H9 (cell line): ENCODE results near the gene USP34. TPM values are rescaled to one million over a fixed set of nuclear protein-coding genes. Genes with fewer than 3 reads are reported as not detected.

Source experiments
- DNase-seq: peaks from one replicate; pipeline ENCODE4 v3.0.0-alpha.2; 2017
- H2AFZ ChIP-seq: one replicate; pipeline ENCODE4 v1.6.1; 2013; ENCODE audit warnings: mild to moderate bottlenecking, low read length, control low read depth, moderate library complexity
- H2AK5ac ChIP-seq: 2 replicates; pipeline ENCODE4 v1.6.1; 2013; ENCODE audit warnings: low read length, control low read depth, mixed read lengths; ENCODE audit not compliant: insufficient read length
- H2BK120ac ChIP-seq: one replicate; pipeline ENCODE4 v1.6.1; 2013; ENCODE audit warnings: low read depth, mild to moderate bottlenecking, low read length, control low read depth, inconsistent platforms; ENCODE audit not compliant: poor library complexity, severe bottlenecking
- H2BK12ac ChIP-seq: 2 replicates; pipeline ENCODE4 v1.6.1; 2013; ENCODE audit warnings: low read length, control low read depth, mixed read lengths, low read depth; ENCODE audit not compliant: insufficient read length
- H2BK15ac ChIP-seq: 2 replicates; pipeline ENCODE4 v1.6.1; 2013; ENCODE audit warnings: low read depth, low read length, control low read depth
- H2BK20ac ChIP-seq: one replicate; pipeline ENCODE4 v1.6.1; 2013; ENCODE audit warnings: low read depth, mild to moderate bottlenecking, low read length, control low read depth, inconsistent platforms; ENCODE audit not compliant: poor library complexity, severe bottlenecking
- H2BK5ac ChIP-seq: 2 replicates; pipeline ENCODE4 v1.6.1; 2013; ENCODE audit warnings: low read length, control low read depth, mixed read lengths; ENCODE audit not compliant: insufficient read length
- H3K14ac ChIP-seq: 2 replicates; pipeline ENCODE4 v1.6.1; 2013; ENCODE audit warnings: low read length, control low read depth; ENCODE audit not compliant: insufficient read depth
- H3K18ac ChIP-seq: 2 replicates; pipeline ENCODE4 v1.6.1; 2013; ENCODE audit warnings: low read depth, mild to moderate bottlenecking, mixed read lengths, low read length, control low read depth; ENCODE audit not compliant: insufficient read length
- H3K23ac ChIP-seq: 2 replicates; pipeline ENCODE4 v1.6.1; 2013; ENCODE audit warnings: low read length, control low read depth, mixed read lengths, low read depth; ENCODE audit not compliant: insufficient read length
- H3K23me2 ChIP-seq: 2 replicates; pipeline ENCODE4 v1.6.1; 2013; ENCODE audit warnings: low read depth, mild to moderate bottlenecking, mixed read lengths, low read length, control low read depth; ENCODE audit not compliant: insufficient read length, poor library complexity, severe bottlenecking
- H3K27ac ChIP-seq: 2 replicates; pipeline ENCODE4 v1.5.1; 2013; ENCODE audit warnings: low read length, control low read depth, mixed read lengths, low read depth; ENCODE audit not compliant: insufficient read length
- H3K27me3 ChIP-seq: 2 replicates; pipeline ENCODE4 v1.6.1; 2013; ENCODE audit warnings: low read length, control low read depth, inconsistent platforms; ENCODE audit not compliant: insufficient read depth
- H3K4ac ChIP-seq: 2 replicates; pipeline ENCODE4 v1.6.1; 2013; ENCODE audit warnings: low read depth, mild to moderate bottlenecking, control low read depth, inconsistent platforms, low read length, moderate library complexity
- H3K4me1 ChIP-seq: 2 replicates; pipeline ENCODE4 v1.6.1; 2013; ENCODE audit warnings: low read length, control low read depth, inconsistent platforms; ENCODE audit not compliant: insufficient read depth
- H3K4me2 ChIP-seq: 2 replicates; pipeline ENCODE4 v1.6.1; 2013; ENCODE audit warnings: low read length, control low read depth, mixed read lengths; ENCODE audit not compliant: insufficient read length, insufficient read depth
- H3K56ac ChIP-seq: 2 replicates; pipeline ENCODE4 v1.6.1; 2013; ENCODE audit warnings: low read depth, mild to moderate bottlenecking, mixed read lengths, low read length, control low read depth; ENCODE audit not compliant: insufficient read length
- H3K79me1 ChIP-seq: 2 replicates; pipeline ENCODE4 v1.6.1; 2013; ENCODE audit warnings: low read depth, mild to moderate bottlenecking, moderate library complexity, low read length, control low read depth, inconsistent platforms; ENCODE audit not compliant: insufficient read depth, poor library complexity, severe bottlenecking
- H3K79me2 ChIP-seq: 2 replicates; pipeline ENCODE4 v1.6.1; 2013; ENCODE audit warnings: low read length, control low read depth, inconsistent platforms; ENCODE audit not compliant: insufficient read depth
- H3K9ac ChIP-seq: 2 replicates; pipeline ENCODE4 v1.6.1; 2013; ENCODE audit warnings: low read length, control low read depth, mixed read lengths; ENCODE audit not compliant: insufficient read length; ENCODE audit errors: extremely low read depth
- H3K9me3 ChIP-seq: one replicate; pipeline ENCODE4 v1.6.1; 2013; ENCODE audit warnings: low read depth, low read length, inconsistent platforms; ENCODE audit not compliant: control insufficient read depth
- H3T11ph ChIP-seq: one replicate; pipeline ENCODE4 v1.6.1; 2013; ENCODE audit warnings: mild to moderate bottlenecking, low read length, control low read depth, inconsistent platforms
- H4K20me1 ChIP-seq: one replicate; pipeline ENCODE4 v1.6.1; 2013; ENCODE audit not compliant: control insufficient read depth, insufficient read length, insufficient read depth
- H4K5ac ChIP-seq: 2 replicates; pipeline ENCODE4 v1.6.1; 2013; ENCODE audit warnings: low read depth, mild to moderate bottlenecking, mixed read lengths, low read length, control low read depth; ENCODE audit not compliant: insufficient read length
- H4K8ac ChIP-seq: replicated peaks from 2 replicates; pipeline ENCODE4 v1.6.1; 2013; ENCODE audit warnings: low read length, control low read depth, mixed read lengths, low read depth; ENCODE audit not compliant: insufficient read length
- H4K91ac ChIP-seq: 2 replicates; pipeline ENCODE4 v1.6.1; 2013; ENCODE audit warnings: low read depth, mild to moderate bottlenecking, moderate library complexity, mixed read lengths, low read length, control low read depth; ENCODE audit not compliant: insufficient read length
- H3K27ac Mint-ChIP-seq, 3 experiments: 2 replicates in 2 of 3; 3 replicates in 1 of 3; pipeline ENCODE4 v1.8.0; 2020 to 2021; ENCODE audit warnings: mixed read lengths in 3 of 3, mild to moderate bottlenecking in 1 of 3, moderate library complexity in 1 of 3
- H3K27me3 Mint-ChIP-seq: 2 replicates; pipeline ENCODE4 v1.8.0; 2021; ENCODE audit warnings: low read depth, mild to moderate bottlenecking, moderate library complexity, mixed read lengths
- H3K36me3 Mint-ChIP-seq, 3 experiments: 2 replicates in 2 of 3; 3 replicates in 1 of 3; pipeline ENCODE4 v1.8.0; 2020 to 2021; ENCODE audit warnings: low read depth in 3 of 3, mixed read lengths in 3 of 3; ENCODE audit not compliant: insufficient read depth in 1 of 3
- H3K4me1 Mint-ChIP-seq, 2 experiments: 2 replicates each; pipeline ENCODE4 v1.8.0; 2020; ENCODE audit warnings: mixed read lengths in 2 of 2
- H3K4me3 Mint-ChIP-seq, 2 experiments: 2 replicates in 1 of 2; 3 replicates in 1 of 2; pipeline ENCODE4 v1.8.0; 2020 to 2021; ENCODE audit warnings: mild to moderate bottlenecking in 2 of 2, mixed read lengths in 2 of 2, moderate library complexity in 1 of 2
- H3K9me3 Mint-ChIP-seq, 2 experiments: 2 replicates in 1 of 2; 3 replicates in 1 of 2; pipeline ENCODE4 v1.8.0; 2020; ENCODE audit warnings: mild to moderate bottlenecking in 2 of 2, mixed read lengths in 2 of 2, moderate library complexity in 1 of 2
- CTCF ChIP-seq: fragments of 200-600 bp; sonication (generic); conservative IDR thresholded peaks from 3 replicates; pipeline ENCODE4 v1.8.0; 2021; ENCODE audit warnings: antibody characterized with exemption, mild to moderate bottlenecking
- WGBS: extraction: QIAGEN DNeasy Blood & Tissue Kit; methylation state at CpG from one replicate; pipeline ENCODE4 v1.1.7; 2013; ENCODE audit warnings: missing lambda C conversion rate, low lambda C conversion rate, mixed read lengths; ENCODE audit not compliant: insufficient read length; ENCODE audit errors: extremely low coverage; 5-methylcytosine and 5-hydroxymethylcytosine counted together
- total RNA-seq: library from RNA; stranded (reverse); gene quantifications from 2 replicates; pipeline ENCODE4 v1.2.1, GENCODE V29; 2021

The USP34 gene
- total RNA-seq, 1 experiment from 2014 or later = 93.9 TPM

- H2BK5ac ChIP-seq = no peak overlapping the region
- H3K27ac ChIP-seq = no peak overlapping the region
- TF ChIP-seq CTCF = no peak
- H3K9me3 Mint-ChIP-seq = no peaks in the 10 kb centered on the region
- H2BK15ac ChIP-seq = no peak overlapping the region
- no peak overlapping the region for H3K4me2 ChIP-seq
- H3T11ph ChIP-seq = no peak overlapping the region
- H3K27ac Mint-ChIP-seq = no peak overlapping the region
- H3K4me1 ChIP-seq = no peaks in the 10 kb centered on the region
- H3K23ac ChIP-seq = no peak overlapping the region
- DNase-seq = no peak
- no peak overlapping the region for H3K18ac ChIP-seq
- H2BK12ac ChIP-seq = no peak overlapping the region
- WGBS = no CpG with 5 or more reads among the region's 1 CpG
- no peak overlapping the region for H3K9ac ChIP-seq
- no peaks in the 10 kb centered on the region for H3K23me2 ChIP-seq
- no peak overlapping the region for H3K56ac ChIP-seq
- H3K79me2 ChIP-seq = no peaks in the 10 kb centered on the region
- H3K4ac ChIP-seq = no peak overlapping the region
- peaks cover 7 to 12% of the 10 kb centered on the region in 2 experiments for H3K4me1 Mint-ChIP-seq
- no peaks in the 10 kb centered on the region for H3K79me1 ChIP-seq
- no peak overlapping the region for H3K4me3 Mint-ChIP-seq
- H4K20me1 ChIP-seq = no peaks in the 10 kb centered on the region
- no peaks in the 10 kb centered on the region for H3K27me3 ChIP-seq
- H4K8ac ChIP-seq = no peak overlapping the region
- H4K91ac ChIP-seq = no peak overlapping the region
- H2BK120ac ChIP-seq = no peak overlapping the region
- H4K5ac ChIP-seq = no peak overlapping the region
- H3K9me3 ChIP-seq = no peaks in the 10 kb centered on the region
- H3K27me3 Mint-ChIP-seq = no peaks in the 10 kb centered on the region
- H2AFZ ChIP-seq = no peak overlapping the region
- H2BK20ac ChIP-seq = no peak overlapping the region
- H3K36me3 Mint-ChIP-seq = peaks cover 10 to 59% (median 46%) of the 10 kb centered on the region in 3 experiments; a peak in 6 of 7 replicates
- no peak overlapping the region for H2AK5ac ChIP-seq
- no peak overlapping the region for H3K14ac ChIP-seq
These were observed 195.2 kb downstream of the USP34 start for GRCh38 chr2:61275575-61276184.
